T-helper 17 cell (primary cell): ENCODE data around the gene LRRC45. TPM values are rescaled to one million over a fixed set of nuclear protein-coding genes. Genes with fewer than 3 reads are reported as not detected.
"Not testable (repeated sequence)": the region's sequence is repeated elsewhere in the genome, so short reads cannot be mapped to it uniquely, and the experiment has no call there.

Source experiments
- ATAC-seq: fragments of 150-1000 bp; cut with Tn5 transposase; 2 replicates; pipeline ENCODE4 v1.10.0; 2021; ENCODE audit warnings: mild to moderate bottlenecking, moderate library complexity
- DNase-seq, 3 donors: peaks; one replicate each; pipeline versions ENCODE4 v3.0.0 to v3.0.0-alpha.2; 2020 to 2021
- H3K9me3 ChIP-seq: one replicate; pipeline ENCODE4 v1.7.0; 2013; ENCODE audit warnings: low read length, mild to moderate bottlenecking; ENCODE audit not compliant: control insufficient read depth, poor library complexity, severe bottlenecking
- H3K27ac Mint-ChIP-seq: one replicate; pipeline ENCODE4 v1.8.0; 2022; ENCODE audit warnings: mild to moderate bottlenecking, moderate library complexity, mixed read lengths
- H3K27me3 Mint-ChIP-seq: one replicate; pipeline ENCODE4 v1.8.0; 2022; ENCODE audit warnings: mixed read lengths
- H3K36me3 Mint-ChIP-seq: one replicate; pipeline ENCODE4 v1.8.0; 2022; ENCODE audit warnings: low read depth, mixed read lengths
- H3K4me1 Mint-ChIP-seq: one replicate; pipeline ENCODE4 v1.8.0; 2022; ENCODE audit warnings: mild to moderate bottlenecking, mixed read lengths
- H3K4me3 Mint-ChIP-seq: one replicate; pipeline ENCODE4 v1.8.0; 2022; ENCODE audit warnings: mild to moderate bottlenecking, moderate library complexity, mixed read lengths
- total RNA-seq, 4 donors: library from RNA in 2 of 4; stranded (reverse) in 2 of 4; gene quantifications; one replicate each; pipeline ENCODE4 v1.2.3 and lab custom pipeline; 2022 to 2026

Gene LRRC45
- 10 to 100 TPM; 12.9 to 13.5 TPM for total RNA-seq
- 23.8 to 34.8 reads per million in 2 donors for total RNA-seq (lab: John Stamatoyannopoulos, UW)

- Mint-ChIP-seq H3K27ac (peak within 1 kb of the TSS; percentile 41), H3K27me3 (no peaks in the 10 kb centered on the region)
Measured at GRCh38 chr17:82022981-82023446, at the start of gene LRRC45. Gene LRRC45 (plus strand): TSS chr17:82023305. CDS start chr17:82023644, 339 bp downstream.

GRCh38 chr17:81973432-81973831, 49.7 kb upstream of the LRRC45 start:
- ATAC-seq, result no peak
- no peaks in the 10 kb centered on the region for H3K36me3 Mint-ChIP-seq
- no peak overlapping the region for H3K27ac Mint-ChIP-seq
- no peaks in the 10 kb centered on the region for H3K9me3 ChIP-seq
- DNase-seq, result no peak
- peaks cover 9% of the 10 kb centered on the region for H3K4me1 Mint-ChIP-seq
- H3K4me3 Mint-ChIP-seq, result no peak overlapping the region
- no peaks in the 10 kb centered on the region for H3K27me3 Mint-ChIP-seq

More at GRCh38 chr17:82022981-82023446, at the start of gene LRRC45:
- no peaks in the 10 kb centered on the region for H3K9me3 ChIP-seq
- ATAC-seq (peak; percentile 95), DNase-seq (peak; percentile 98 to 99 (median 99))
- Mint-ChIP-seq H3K36me3 (no peaks in the 10 kb centered on the region), H3K4me3 (peak within 1 kb of the TSS; percentile 87), H3K4me1 (peaks cover 22% of the 10 kb centered on the region)

- Mint-ChIP-seq H3K4me1 (peaks cover 18% of the 10 kb centered on the region), H3K4me3 (peak overlapping the region; percentile 97), H3K36me3 (no peaks in the 10 kb centered on the region), H3K27me3 (no peaks in the 10 kb centered on the region), H3K27ac (peak overlapping the region; percentile 96)
- DNase-seq (peak in 1 of 3 donors; percentile 31), ATAC-seq (peak; percentile 22)
- no peaks in the 10 kb centered on the region for H3K9me3 ChIP-seq
Measured at GRCh38 chr17:81976332-81977210, 46.5 kb upstream of the LRRC45 start.

GRCh38 chr17:81977211-81977808, 45.8 kb upstream of the LRRC45 start, which contains the start of gene ASPSCR1:
Gene ASPSCR1 (plus strand): TSS chr17:81977629. CDS start chr17:81977647, 18 bp downstream.
- no peaks in the 10 kb centered on the region for H3K36me3 Mint-ChIP-seq
- H3K9me3 ChIP-seq, result no peaks in the 10 kb centered on the region
- H3K27me3 Mint-ChIP-seq, result no peaks in the 10 kb centered on the region
- peak within 1 kb of the TSS; percentile 96 for H3K27ac Mint-ChIP-seq
- peak; percentile 86 to 94 (median 87) for DNase-seq
- H3K4me3 Mint-ChIP-seq, result peak within 1 kb of the TSS; percentile 97
- ATAC-seq, result peak; percentile 95
- H3K4me1 Mint-ChIP-seq, result peaks cover 18% of the 10 kb centered on the region

- peaks cover 22% of the 10 kb centered on the region for H3K4me1 Mint-ChIP-seq
- no peaks in the 10 kb centered on the region for H3K27me3 Mint-ChIP-seq
- ATAC-seq, result no peak
- H3K27ac Mint-ChIP-seq, result peak overlapping the region; percentile 24
- peak overlapping the region; percentile 97 for H3K4me3 Mint-ChIP-seq
- DNase-seq, result no peak
- H3K9me3 ChIP-seq, result no peaks in the 10 kb centered on the region
- peaks cover 4% of the 10 kb centered on the region for H3K36me3 Mint-ChIP-seq
Measured at GRCh38 chr17:81978524-81979298, 44.4 kb upstream of the LRRC45 start.

- no peak for DNase-seq
- peak overlapping the region; percentile 97 for H3K4me3 Mint-ChIP-seq
- H3K27ac Mint-ChIP-seq, result no peak overlapping the region
- H3K36me3 Mint-ChIP-seq, result peaks cover 7% of the 10 kb centered on the region
- no peaks in the 10 kb centered on the region for H3K9me3 ChIP-seq
- no peak for ATAC-seq
- peaks cover 24% of the 10 kb centered on the region for H3K4me1 Mint-ChIP-seq
- H3K27me3 Mint-ChIP-seq, result no peaks in the 10 kb centered on the region
Measured at GRCh38 chr17:81980122-81980521, 43.0 kb upstream of the LRRC45 start.

- DNase-seq (no peak), ATAC-seq (no peak)
- H3K36me3 Mint-ChIP-seq, result peaks cover 8% of the 10 kb centered on the region
- peak overlapping the region; percentile 97 for H3K4me3 Mint-ChIP-seq
- H3K4me1 Mint-ChIP-seq, result peaks cover 25% of the 10 kb centered on the region
- H3K9me3 ChIP-seq, result no peaks in the 10 kb centered on the region
- H3K27me3 Mint-ChIP-seq, result no peaks in the 10 kb centered on the region
- peak overlapping the region; percentile 29 for H3K27ac Mint-ChIP-seq
Measured at GRCh38 chr17:81980707-81981343, 42.3 kb upstream of the LRRC45 start.

GRCh38 chr17:81981511-81981910, 41.6 kb upstream of the LRRC45 start:
- peaks cover 19% of the 10 kb centered on the region for H3K4me1 Mint-ChIP-seq
- not testable (repeated sequence) for H3K27ac Mint-ChIP-seq, H3K36me3 Mint-ChIP-seq, H3K9me3 ChIP-seq, H3K4me3 Mint-ChIP-seq, H3K27me3 Mint-ChIP-seq, ATAC-seq, DNase-seq

GRCh38 chr17:81983011-81983638, 40.0 kb upstream of the LRRC45 start:
- Mint-ChIP-seq H3K4me1 (peaks cover 17% of the 10 kb centered on the region), H3K36me3 (peaks cover 8% of the 10 kb centered on the region), H3K27ac (no peak overlapping the region), H3K4me3 (no peak overlapping the region), H3K27me3 (no peaks in the 10 kb centered on the region)
- ATAC-seq, result no peak
- H3K9me3 ChIP-seq, result no peaks in the 10 kb centered on the region
- DNase-seq, result no peak

GRCh38 chr17:81983639-81984373, 39.3 kb upstream of the LRRC45 start:
- no peak overlapping the region for H3K27ac Mint-ChIP-seq
- H3K27me3 Mint-ChIP-seq, result no peaks in the 10 kb centered on the region
- no peaks in the 10 kb centered on the region for H3K9me3 ChIP-seq
- peaks cover 8% of the 10 kb centered on the region for H3K36me3 Mint-ChIP-seq
- H3K4me1 Mint-ChIP-seq, result peaks cover 14% of the 10 kb centered on the region
- H3K4me3 Mint-ChIP-seq, result no peak overlapping the region
- ATAC-seq, result no peak
- DNase-seq, result no peak

GRCh38 chr17:81984773-81985410, 38.2 kb upstream of the LRRC45 start:
- H3K4me3 Mint-ChIP-seq, result no peak overlapping the region
- ATAC-seq (no peak), DNase-seq (no peak)
- H3K9me3 ChIP-seq, result no peaks in the 10 kb centered on the region
- no peaks in the 10 kb centered on the region for H3K27me3 Mint-ChIP-seq
- no peak overlapping the region for H3K27ac Mint-ChIP-seq
- H3K4me1 Mint-ChIP-seq, result peaks cover 14% of the 10 kb centered on the region
- H3K36me3 Mint-ChIP-seq, result peaks cover 8% of the 10 kb centered on the region
